HepG2 (cell line): ENCODE measurements around the gene NBEAL2. TPM values are rescaled to one million over a fixed set of nuclear protein-coding genes. Genes with fewer than 3 reads are reported as not detected.

Source experiments
- AGO2 ChIP-seq: fragments of 200-400 bp; formaldehyde crosslinking; optimal IDR thresholded peaks from 2 replicates; pipeline ENCODE3; 2017; ENCODE audit warnings: mild to moderate bottlenecking, low read depth, low read length, moderate library complexity
- HDAC2 ChIP-seq: sonication (generic); formaldehyde crosslinking; IDR thresholded peaks from 2 replicates; pipeline ENCODE4 v1.4.0; 2020; ENCODE audit warnings: missing genetic modification reagents
- HOXA9 ChIP-seq: sonication (generic); formaldehyde crosslinking; IDR thresholded peaks from 2 replicates; pipeline ENCODE4 v1.8.1; 2022; ENCODE audit warnings: missing genetic modification reagents, mild to moderate bottlenecking, moderate library complexity, borderline replicate concordance
- KAT8 ChIP-seq: IDR thresholded peaks from 2 replicates; pipeline ENCODE4 v1.6.1; 2016; ENCODE audit warnings: missing genetic modification reagents, missing compliant biosample characterization
- MEIS1 ChIP-seq: sonication (generic); formaldehyde crosslinking; IDR thresholded peaks from 2 replicates; pipeline ENCODE4 v1.9.0; 2021; ENCODE audit warnings: mild to moderate bottlenecking, missing genetic modification reagents, moderate library complexity, borderline replicate concordance
- POLR2G ChIP-seq: fragments of 200-400 bp; formaldehyde crosslinking; IDR thresholded peaks from 2 replicates; pipeline ENCODE4 v1.6.1; 2018; ENCODE audit warnings: mild to moderate bottlenecking, low read depth, low read length, moderate library complexity
- SP140L ChIP-seq: sonication (generic); formaldehyde crosslinking; IDR thresholded peaks from 2 replicates; pipeline ENCODE4 v1.4.0; 2020; ENCODE audit warnings: missing genetic modification reagents, borderline replicate concordance
- ZNF331 ChIP-seq: sonication (generic); formaldehyde crosslinking; IDR thresholded peaks from 2 replicates; pipeline ENCODE4 v1.4.0; 2020; ENCODE audit warnings: missing genetic modification reagents
- ZNF484 ChIP-seq: sonication (generic); formaldehyde crosslinking; IDR thresholded peaks from 2 replicates; pipeline ENCODE4 v1.5.1; 2020; ENCODE audit warnings: mild to moderate bottlenecking, low read depth, missing genetic modification reagents, borderline replicate concordance
- ZNF891 ChIP-seq: sonication (generic); formaldehyde crosslinking; IDR thresholded peaks from 2 replicates; pipeline ENCODE4 v1.5.0; 2020; ENCODE audit warnings: mild to moderate bottlenecking, missing genetic modification reagents
- polyA plus RNA-seq, 8 experiments: library from polyadenylated mRNA; depleted of rRNA in 3 of 8; stranded (reverse) in 7 of 8; unstranded in 1 of 8; fragments of >200 nt; fragmentation: Illumina TruSeq in 4 of 8; extraction: Trizol in 4 of 8; gene quantifications; 2 replicates each; pipeline versions ENCODE4 v1.2.1 to v1.2.3, GENCODE V29; 2011 to 2016; ENCODE audit warnings: low read depth in 4 of 8, missing spikeins in 1 of 8, mixed read lengths in 1 of 8; ENCODE audit not compliant: insufficient read depth in 1 of 8
- total RNA-seq, 5 experiments: library from RNA; depleted of rRNA; stranded (reverse); fragments of >200 nt; fragmentation: Illumina TruSeq; extraction: Trizol; gene quantifications; 2 replicates each; pipeline ENCODE4 v1.2.3, GENCODE V29; 2016; ENCODE audit warnings: low read depth in 1 of 5
- TF ChIP-seq, protein P1 (sequence below): IDR thresholded peaks from 2 replicates; pipeline ENCODE4 v1.4.0; 2020; ENCODE audit warnings: mild to moderate bottlenecking, missing genetic modification reagents
- TF ChIP-seq, protein P2 (sequence below): sonication (generic); formaldehyde crosslinking; IDR thresholded peaks from 2 replicates; pipeline ENCODE4 v1.4.0; 2020; ENCODE audit warnings: missing genetic modification reagents
- TF ChIP-seq, protein P3 (sequence below): sonication (generic); formaldehyde crosslinking; IDR thresholded peaks from 2 replicates; pipeline ENCODE4 v1.5.1; 2020; ENCODE audit warnings: missing genetic modification reagents, mild to moderate bottlenecking, borderline replicate concordance
- TF ChIP-seq, protein P4 (sequence below): sonication (generic); formaldehyde crosslinking; conservative IDR thresholded peaks from 2 replicates; pipeline ENCODE4 v1.4.0; 2020; ENCODE audit warnings: missing genetic modification reagents
- TF ChIP-seq, protein P5 (sequence below): sonication (generic); formaldehyde crosslinking; IDR thresholded peaks from 2 replicates; pipeline ENCODE4 v1.5.1; 2020; ENCODE audit warnings: mild to moderate bottlenecking, moderate library complexity, missing genetic modification reagents
- TF ChIP-seq, protein P6 (sequence below): sonication (generic); formaldehyde crosslinking; IDR thresholded peaks from 2 replicates; pipeline ENCODE4 v1.5.0; 2020; ENCODE audit warnings: missing genetic modification reagents

The NBEAL2 gene
- total and polyA plus RNA-seq, 2 of the 13 experiments (the other 11 are each of a cell fraction or from before 2014, with no cell fraction given): 9.7 to 12.4 TPM

DNA sequence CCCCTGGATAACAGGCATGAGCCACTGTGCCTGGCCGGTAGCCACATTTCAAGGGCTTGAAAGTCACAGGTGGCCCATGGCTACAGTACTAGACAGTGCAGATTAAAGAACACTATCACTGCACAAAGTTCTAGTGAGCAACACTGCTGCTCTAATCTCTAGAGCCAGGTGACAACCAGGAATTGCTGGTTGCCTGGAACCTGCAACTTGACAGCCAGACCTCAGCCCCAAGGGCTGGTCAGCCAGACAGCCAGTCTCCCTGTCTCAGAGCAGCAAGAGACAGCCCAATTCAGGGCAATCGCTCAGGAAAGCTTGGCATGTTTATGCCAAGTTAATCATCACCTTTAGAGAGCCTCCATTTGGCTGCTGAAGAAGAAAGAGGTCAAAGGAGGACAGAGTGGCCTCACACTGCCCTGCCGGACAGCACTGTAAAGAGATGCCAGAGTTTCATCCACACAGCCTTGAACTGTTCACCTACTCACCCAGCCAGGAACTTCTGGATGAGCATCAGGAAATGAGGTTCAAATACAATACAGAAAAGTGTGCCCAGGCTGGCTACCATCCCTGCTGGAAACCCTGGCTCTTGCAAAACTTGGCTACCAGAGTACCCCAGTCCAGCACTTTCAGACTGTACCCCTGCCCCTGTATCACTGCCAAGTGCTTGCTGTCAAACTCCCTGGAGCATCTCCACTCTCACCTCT, 8.9 kb upstream of the NBEAL2 start (continued):
- TF ChIP-seq, protein P1, sequence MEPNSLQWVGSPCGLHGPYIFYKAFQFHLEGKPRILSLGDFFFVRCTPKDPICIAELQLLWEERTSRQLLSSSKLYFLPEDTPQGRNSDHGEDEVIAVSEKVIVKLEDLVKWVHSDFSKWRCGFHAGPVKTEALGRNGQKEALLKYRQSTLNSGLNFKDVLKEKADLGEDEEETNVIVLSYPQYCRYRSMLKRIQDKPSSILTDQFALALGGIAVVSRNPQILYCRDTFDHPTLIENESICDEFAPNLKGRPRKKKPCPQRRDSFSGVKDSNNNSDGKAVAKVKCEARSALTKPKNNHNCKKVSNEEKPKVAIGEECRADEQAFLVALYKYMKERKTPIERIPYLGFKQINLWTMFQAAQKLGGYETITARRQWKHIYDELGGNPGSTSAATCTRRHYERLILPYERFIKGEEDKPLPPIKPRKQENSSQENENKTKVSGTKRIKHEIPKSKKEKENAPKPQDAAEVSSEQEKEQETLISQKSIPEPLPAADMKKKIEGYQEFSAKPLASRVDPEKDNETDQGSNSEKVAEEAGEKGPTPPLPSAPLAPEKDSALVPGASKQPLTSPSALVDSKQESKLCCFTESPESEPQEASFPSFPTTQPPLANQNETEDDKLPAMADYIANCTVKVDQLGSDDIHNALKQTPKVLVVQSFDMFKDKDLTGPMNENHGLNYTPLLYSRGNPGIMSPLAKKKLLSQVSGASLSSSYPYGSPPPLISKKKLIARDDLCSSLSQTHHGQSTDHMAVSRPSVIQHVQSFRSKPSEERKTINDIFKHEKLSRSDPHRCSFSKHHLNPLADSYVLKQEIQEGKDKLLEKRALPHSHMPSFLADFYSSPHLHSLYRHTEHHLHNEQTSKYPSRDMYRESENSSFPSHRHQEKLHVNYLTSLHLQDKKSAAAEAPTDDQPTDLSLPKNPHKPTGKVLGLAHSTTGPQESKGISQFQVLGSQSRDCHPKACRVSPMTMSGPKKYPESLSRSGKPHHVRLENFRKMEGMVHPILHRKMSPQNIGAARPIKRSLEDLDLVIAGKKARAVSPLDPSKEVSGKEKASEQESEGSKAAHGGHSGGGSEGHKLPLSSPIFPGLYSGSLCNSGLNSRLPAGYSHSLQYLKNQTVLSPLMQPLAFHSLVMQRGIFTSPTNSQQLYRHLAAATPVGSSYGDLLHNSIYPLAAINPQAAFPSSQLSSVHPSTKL (CRISPR knock-in tag): peak; percentile 92
- TF ChIP-seq ZNF484 (CRISPR knock-in tag) (no peak), AGO2 (no peak), SP140L (no peak), KAT8 (CRISPR knock-in tag) (peak; percentile 78; the same call in 1 of the 2 replicates), HOXA9 (no peak), POLR2G (0 out of 2 replicates have a peak, but pooled peaks have one; percentile 16), MEIS1 (CRISPR knock-in tag) (peak; percentile 66; the same call in 1 of the 2 replicates), ZNF891 (CRISPR knock-in tag) (no peak), HDAC2 (CRISPR knock-in tag) (peak; percentile 91), ZNF331 (CRISPR knock-in tag) (peak; percentile 69)
- TF ChIP-seq, protein P2, sequence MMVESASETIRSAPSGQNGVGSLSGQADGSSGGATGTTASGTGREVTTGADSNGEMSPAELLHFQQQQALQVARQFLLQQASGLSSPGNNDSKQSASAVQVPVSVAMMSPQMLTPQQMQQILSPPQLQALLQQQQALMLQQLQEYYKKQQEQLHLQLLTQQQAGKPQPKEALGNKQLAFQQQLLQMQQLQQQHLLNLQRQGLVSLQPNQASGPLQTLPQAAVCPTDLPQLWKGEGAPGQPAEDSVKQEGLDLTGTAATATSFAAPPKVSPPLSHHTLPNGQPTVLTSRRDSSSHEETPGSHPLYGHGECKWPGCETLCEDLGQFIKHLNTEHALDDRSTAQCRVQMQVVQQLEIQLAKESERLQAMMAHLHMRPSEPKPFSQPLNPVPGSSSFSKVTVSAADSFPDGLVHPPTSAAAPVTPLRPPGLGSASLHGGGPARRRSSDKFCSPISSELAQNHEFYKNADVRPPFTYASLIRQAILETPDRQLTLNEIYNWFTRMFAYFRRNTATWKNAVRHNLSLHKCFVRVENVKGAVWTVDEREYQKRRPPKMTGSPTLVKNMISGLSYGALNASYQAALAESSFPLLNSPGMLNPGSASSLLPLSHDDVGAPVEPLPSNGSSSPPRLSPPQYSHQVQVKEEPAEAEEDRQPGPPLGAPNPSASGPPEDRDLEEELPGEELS (CRISPR knock-in tag): peak; percentile 84
- TF ChIP-seq, protein P3, sequence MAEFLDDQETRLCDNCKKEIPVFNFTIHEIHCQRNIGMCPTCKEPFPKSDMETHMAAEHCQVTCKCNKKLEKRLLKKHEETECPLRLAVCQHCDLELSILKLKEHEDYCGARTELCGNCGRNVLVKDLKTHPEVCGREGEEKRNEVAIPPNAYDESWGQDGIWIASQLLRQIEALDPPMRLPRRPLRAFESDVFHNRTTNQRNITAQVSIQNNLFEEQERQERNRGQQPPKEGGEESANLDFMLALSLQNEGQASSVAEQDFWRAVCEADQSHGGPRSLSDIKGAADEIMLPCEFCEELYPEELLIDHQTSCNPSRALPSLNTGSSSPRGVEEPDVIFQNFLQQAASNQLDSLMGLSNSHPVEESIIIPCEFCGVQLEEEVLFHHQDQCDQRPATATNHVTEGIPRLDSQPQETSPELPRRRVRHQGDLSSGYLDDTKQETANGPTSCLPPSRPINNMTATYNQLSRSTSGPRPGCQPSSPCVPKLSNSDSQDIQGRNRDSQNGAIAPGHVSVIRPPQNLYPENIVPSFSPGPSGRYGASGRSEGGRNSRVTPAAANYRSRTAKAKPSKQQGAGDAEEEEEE (CRISPR knock-in tag): no peak; the same call in 1 of the 2 replicates
- TF ChIP-seq, protein P4, sequence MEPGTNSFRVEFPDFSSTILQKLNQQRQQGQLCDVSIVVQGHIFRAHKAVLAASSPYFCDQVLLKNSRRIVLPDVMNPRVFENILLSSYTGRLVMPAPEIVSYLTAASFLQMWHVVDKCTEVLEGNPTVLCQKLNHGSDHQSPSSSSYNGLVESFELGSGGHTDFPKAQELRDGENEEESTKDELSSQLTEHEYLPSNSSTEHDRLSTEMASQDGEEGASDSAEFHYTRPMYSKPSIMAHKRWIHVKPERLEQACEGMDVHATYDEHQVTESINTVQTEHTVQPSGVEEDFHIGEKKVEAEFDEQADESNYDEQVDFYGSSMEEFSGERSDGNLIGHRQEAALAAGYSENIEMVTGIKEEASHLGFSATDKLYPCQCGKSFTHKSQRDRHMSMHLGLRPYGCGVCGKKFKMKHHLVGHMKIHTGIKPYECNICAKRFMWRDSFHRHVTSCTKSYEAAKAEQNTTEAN (CRISPR knock-in tag): peak; percentile 66
- TF ChIP-seq, protein P5, sequence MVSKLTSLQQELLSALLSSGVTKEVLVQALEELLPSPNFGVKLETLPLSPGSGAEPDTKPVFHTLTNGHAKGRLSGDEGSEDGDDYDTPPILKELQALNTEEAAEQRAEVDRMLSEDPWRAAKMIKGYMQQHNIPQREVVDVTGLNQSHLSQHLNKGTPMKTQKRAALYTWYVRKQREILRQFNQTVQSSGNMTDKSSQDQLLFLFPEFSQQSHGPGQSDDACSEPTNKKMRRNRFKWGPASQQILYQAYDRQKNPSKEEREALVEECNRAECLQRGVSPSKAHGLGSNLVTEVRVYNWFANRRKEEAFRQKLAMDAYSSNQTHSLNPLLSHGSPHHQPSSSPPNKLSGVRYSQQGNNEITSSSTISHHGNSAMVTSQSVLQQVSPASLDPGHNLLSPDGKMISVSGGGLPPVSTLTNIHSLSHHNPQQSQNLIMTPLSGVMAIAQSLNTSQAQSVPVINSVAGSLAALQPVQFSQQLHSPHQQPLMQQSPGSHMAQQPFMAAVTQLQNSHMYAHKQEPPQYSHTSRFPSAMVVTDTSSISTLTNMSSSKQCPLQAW (CRISPR knock-in tag): peak; percentile 99
- TF ChIP-seq, protein P6, sequence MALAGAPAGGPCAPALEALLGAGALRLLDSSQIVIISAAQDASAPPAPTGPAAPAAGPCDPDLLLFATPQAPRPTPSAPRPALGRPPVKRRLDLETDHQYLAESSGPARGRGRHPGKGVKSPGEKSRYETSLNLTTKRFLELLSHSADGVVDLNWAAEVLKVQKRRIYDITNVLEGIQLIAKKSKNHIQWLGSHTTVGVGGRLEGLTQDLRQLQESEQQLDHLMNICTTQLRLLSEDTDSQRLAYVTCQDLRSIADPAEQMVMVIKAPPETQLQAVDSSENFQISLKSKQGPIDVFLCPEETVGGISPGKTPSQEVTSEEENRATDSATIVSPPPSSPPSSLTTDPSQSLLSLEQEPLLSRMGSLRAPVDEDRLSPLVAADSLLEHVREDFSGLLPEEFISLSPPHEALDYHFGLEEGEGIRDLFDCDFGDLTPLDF (CRISPR knock-in tag): no peak
